K562 (cell line): ENCODE data around the gene PIK3CB. TPM values are rescaled to one million over a fixed set of nuclear protein-coding genes. Genes with fewer than 3 reads are reported as not detected.

ENCODE experiments used
- ATAC-seq: fragments of 200-7000 bp; cut with Tn5 transposase; 3 replicates; pipeline ENCODE4 v1.9.1; 2020; ENCODE audit warnings: moderate library complexity
- BruUV-seq: library from RNA; stranded (reverse); fragments of 400-500 nt; replicated peaks from 2 replicates; lab custom pipeline; 2021; lab: Mats Ljungman, UMichigan
- CTCF ChIA-PET: fragments of 300-600 bp; formaldehyde crosslinking; extraction: SDS; loops from one replicate; lab custom pipeline; 2021; ENCODE audit warnings: low intra/inter-chr PET ratio; lab: Yijun Ruan, JAX
- POLR2A ChIA-PET: fragments of 300-600, 350-650 bp; sonication (Branson Sonifier 250); formaldehyde crosslinking; extraction: SDS; loops from one replicate; lab custom pipeline; 2021; ENCODE audit warnings: antibody characterized with exemption, inconsistent platforms; lab: Yijun Ruan, JAX
- DNase-seq, 4 experiments: peaks; one replicate each; pipeline versions ENCODE4 v3.0.0 to v3.0.0-alpha.2; 2011 to 2018; ENCODE audit warnings: low spot score in 3 of 4, mixed read lengths in 3 of 4; ENCODE audit errors: extremely low read depth in 1 of 4
- FAIRE-seq: peaks from 2 replicates; lab custom pipeline; 2011; peaks lifted over from hg19 to GRCh38; lab: Jason Lieb, UNC
- H2AFZ ChIP-seq: 2 replicates; pipeline ENCODE4 v1.6.0; 2011; ENCODE audit warnings: low read depth, low read length, control low read depth, inconsistent platforms
- H3K27ac ChIP-seq: fragments of 200-600 bp; 3 replicates; pipeline ENCODE4 v1.8.0; 2011; ENCODE audit warnings: low read depth, mild to moderate bottlenecking, control low read depth, inconsistent platforms, low read length, moderate library complexity, mixed read lengths; ENCODE audit errors: extremely low read depth
- H3K27me3 ChIP-seq, 2 experiments: fragments of 300-600 bp in 1 of 2; 2 replicates in 1 of 2; 3 replicates in 1 of 2; pipeline versions ENCODE4 v1.6.0 to v1.8.0; 2011; ENCODE audit warnings: inconsistent platforms in 2 of 2, low read length in 2 of 2, mild to moderate bottlenecking in 1 of 2, mixed read lengths in 1 of 2, moderate library complexity in 1 of 2; ENCODE audit not compliant: control insufficient read depth in 2 of 2, insufficient read depth in 2 of 2
- H3K36me3 ChIP-seq: fragments of 300-600 bp; 3 replicates; pipeline ENCODE4 v1.8.0; 2011; ENCODE audit warnings: mild to moderate bottlenecking, low read length, inconsistent platforms; ENCODE audit not compliant: control insufficient read depth, insufficient read depth
- H3K4me1 ChIP-seq, 2 experiments: fragments of 200-600 bp in 1 of 2; replicated peaks in 1 of 2; 2 replicates in 1 of 2; 3 replicates in 1 of 2; pipeline versions ENCODE4 v1.5.1 to v1.8.0; 2011; ENCODE audit warnings: inconsistent platforms in 2 of 2, low read length in 2 of 2, mild to moderate bottlenecking in 1 of 2, mixed read lengths in 1 of 2, moderate library complexity in 1 of 2; ENCODE audit not compliant: control insufficient read depth in 2 of 2, insufficient read depth in 2 of 2
- H3K4me2 ChIP-seq: 2 replicates; pipeline ENCODE4 v1.6.1; 2011; ENCODE audit warnings: low read length, control low read depth, inconsistent platforms, mixed read lengths; ENCODE audit not compliant: insufficient read depth
- H3K4me3 ChIP-seq: fragments of 200-600 bp; sonication (generic), shearing (Covaris generic); 2 replicates; pipeline ENCODE4 v1.5.1; 2016; ENCODE audit warnings: control low read depth, inconsistent platforms
- H3K79me2 ChIP-seq: fragments of 200-600 bp; 3 replicates; pipeline ENCODE4 v1.8.0; 2011; ENCODE audit warnings: low read length, inconsistent platforms; ENCODE audit not compliant: control insufficient read depth, insufficient read depth
- H3K9ac ChIP-seq, 2 experiments: 2 replicates each; pipeline versions ENCODE4 v1.6.0 to v1.6.1; 2011; ENCODE audit warnings: low read depth in 2 of 2, low read length in 2 of 2, control low read depth in 1 of 2, inconsistent platforms in 1 of 2, mild to moderate bottlenecking in 1 of 2, mixed read lengths in 1 of 2; ENCODE audit not compliant: insufficient read depth in 1 of 2
- H3K9me1 ChIP-seq: one replicate; pipeline ENCODE4 v1.6.0; 2011; ENCODE audit warnings: inconsistent platforms, mild to moderate bottlenecking, low read length, moderate library complexity; ENCODE audit not compliant: control insufficient read depth, insufficient read depth
- H3K9me3 ChIP-seq: replicated peaks from 2 replicates; pipeline ENCODE4 v1.5.1; 2011; ENCODE audit warnings: low read depth, low read length, inconsistent platforms; ENCODE audit not compliant: control insufficient read depth, insufficient read depth
- H4K20me1 ChIP-seq: replicated peaks from 2 replicates; pipeline ENCODE4 v1.6.1; 2011; ENCODE audit warnings: low read length, inconsistent platforms, mixed read lengths; ENCODE audit not compliant: control insufficient read depth, insufficient read depth
- NFRKB ChIP-seq: fragments of 450-650 bp; IDR thresholded peaks from 2 replicates; pipeline ENCODE4 v1.6.1; 2016; ENCODE audit warnings: low read depth
- POLR2G ChIP-seq: fragments of 200-400 bp; formaldehyde crosslinking; IDR thresholded peaks from 2 replicates; pipeline ENCODE4 v1.6.1; 2017; ENCODE audit warnings: low read depth, mild to moderate bottlenecking, antibody characterized with exemption, low read length, moderate library complexity
- ZNF280A ChIP-seq: fragments of 450-650 bp; IDR thresholded peaks from 2 replicates; pipeline ENCODE4 v1.6.1; 2018; ENCODE audit warnings: mild to moderate bottlenecking, low read depth; ENCODE audit not compliant: partially characterized antibody
- ZNF780A ChIP-seq: fragments of 250-450 bp; sonication (Bioruptor Pico); IDR thresholded peaks from 2 replicates; pipeline ENCODE4 v1.5.0; 2021; ENCODE audit warnings: mild to moderate bottlenecking
- WGBS: fragments of 100-300 bp; shearing (Covaris generic); methylation state at CpG from one replicate; pipeline ENCODE4 v1.1.6; 2016; ENCODE audit warnings: low coverage, mixed read lengths; ENCODE audit not compliant: insufficient coverage; ENCODE audit errors: missing lambda C conversion rate; 5-methylcytosine and 5-hydroxymethylcytosine counted together
- in situ Hi-C: fragments of 300-500 bp; cut with MboI; formaldehyde crosslinking; loops from 4 replicates; pipeline ENCODE4 v1.15.0; 2018; ENCODE audit warnings: inconsistent platforms, mixed read lengths
- intact Hi-C: fragments of 100-400 bp; cut with micrococcal nuclease; formaldehyde crosslinking; loops from 2 replicates; pipeline ENCODE4 v1.14.2; 2022
- polyA plus RNA-seq, 8 experiments: library from polyadenylated mRNA; depleted of rRNA in 4 of 8; stranded (reverse) in 5 of 8; unstranded in 3 of 8; fragments of >200 nt; fragmentation: Nextera tagmentation in 2 of 8; fragmentation: Illumina TruSeq in 1 of 8; extraction: Ambion mirVana in 2 of 8; extraction: Trizol in 1 of 8; gene quantifications; 2 replicates each; pipeline versions ENCODE4 v1.2.1 to v1.2.3, GENCODE V29; 2011 to 2014; ENCODE audit warnings: inconsistent platforms in 1 of 8, missing spikeins in 1 of 8
- total RNA-seq, 7 experiments: library from RNA; depleted of rRNA in 6 of 7; stranded (reverse); fragments of >200 nt in 6 of 7; fragmentation: Illumina TruSeq in 2 of 7; extraction: Trizol in 2 of 7; gene quantifications; 2 replicates each; pipeline versions ENCODE4 v1.2.1 to v1.2.3, GENCODE V29; 2011 to 2021; ENCODE audit warnings: low replicate concordance in 1 of 7
- TF ChIP-seq, protein P1 (sequence below), 2 experiments: fragments of 450-650 bp; IDR thresholded peaks; 2 replicates each; pipeline ENCODE4 v1.6.1; 2016; ENCODE audit warnings: mild to moderate bottlenecking in 2 of 2, borderline replicate concordance in 1 of 2, low read depth in 1 of 2, moderate library complexity in 1 of 2

The PIK3CB gene
- total and polyA plus RNA-seq, 9 of the 15 experiments (the other 6 are each of a cell fraction or from before 2014, with no cell fraction given), result 15.3 to 62.6 (median 28.3) TPM

DNA sequence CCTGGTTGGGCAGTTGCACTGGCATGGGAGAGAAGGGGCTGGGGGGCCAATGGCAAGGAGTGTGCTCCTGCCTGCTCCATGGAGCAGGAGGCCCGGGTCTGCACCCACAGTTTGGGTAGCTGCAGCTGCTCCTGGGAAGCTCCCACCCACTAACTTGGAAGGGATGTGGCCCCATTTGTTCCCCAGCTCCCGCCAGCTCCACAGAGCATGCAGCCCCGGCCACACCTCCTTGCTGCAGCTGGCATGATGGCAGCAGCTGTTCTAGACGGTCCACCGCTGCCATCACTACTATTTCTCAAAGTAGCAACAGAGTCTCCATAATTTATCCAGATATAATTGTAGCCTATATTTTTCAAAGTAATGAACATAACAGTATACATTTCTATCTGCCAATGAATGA lies 65.8 kb downstream of the PIK3CB start:
- Histone ChIP-seq H3K4me2 (no peak overlapping the region), H3K9ac (no peak overlapping the region), H3K9me3 (peaks cover 25% of the 10 kb centered on the region), H3K27me3 (no peaks in the 10 kb centered on the region), H4K20me1 (no peaks in the 10 kb centered on the region), H2AFZ (no peak overlapping the region), H3K4me1 (peaks cover 2 to 4% of the 10 kb centered on the region in 2 experiments; a peak in 3 of 5 replicates), H3K4me3 (no peak overlapping the region), H3K36me3 (peaks cover 61% of the 10 kb centered on the region), H3K79me2 (peaks cover 94% of the 10 kb centered on the region), H3K27ac (no peak overlapping the region), H3K9me1 (no peaks in the 10 kb centered on the region)
- intact Hi-C loops, result no loop called here
- ChIA-PET POLR2A (interaction anchor here (0.6 to 1.3 kb wide), 3 partner anchors 10 to 37 kb away, joined by 3 to 4 read pairs (median 4); no protein-coding TSS in a partner anchor), CTCF (no interaction called here)
- BruUV-seq, result no TSS peak
- no peak for FAIRE-seq
- no peak for DNase-seq
- WGBS, result 93% methylated on average over 5 of the region's 5 CpGs
- in situ Hi-C loops, result no loop called here
- TF ChIP-seq POLR2G (peak; percentile 1), ZNF280A (no peak)
- no peak for ATAC-seq

DNA sequence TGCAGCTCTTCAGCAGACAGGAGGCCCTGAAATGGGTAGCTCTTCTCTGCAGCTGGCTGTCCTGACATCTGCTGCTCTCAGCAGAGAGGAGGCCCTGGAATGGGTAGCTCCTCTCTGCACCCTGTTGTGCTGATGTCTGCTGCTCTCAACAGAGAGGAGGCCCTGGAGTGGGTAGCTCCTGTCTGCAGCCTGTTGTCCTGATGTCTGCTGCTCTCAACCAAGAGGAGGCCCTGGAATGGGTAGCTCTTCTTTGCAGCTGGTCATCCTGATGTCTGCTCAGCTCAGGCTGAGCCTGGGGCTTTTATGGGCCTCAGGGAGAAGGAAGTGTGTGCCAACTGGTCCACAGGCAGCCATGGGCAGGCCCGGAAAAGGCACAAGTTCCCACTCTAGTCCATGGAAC lies 66.6 kb downstream of the PIK3CB start:
- ChIA-PET POLR2A (interaction anchor here (0.6 to 1.3 kb wide), 7 partner anchors 9 to 147 kb away, joined by 3 to 4 read pairs (median 3); no protein-coding TSS in a partner anchor), CTCF (no interaction called here)
- Histone ChIP-seq H3K9me1 (no peaks in the 10 kb centered on the region), H3K9me3 (peaks cover 25% of the 10 kb centered on the region), H2AFZ (no peak overlapping the region), H3K4me1 (peaks cover 2 to 4% of the 10 kb centered on the region in 2 experiments; a peak in 3 of 5 replicates), H3K36me3 (peaks cover 53% of the 10 kb centered on the region; the same call in 2 of the 3 replicates), H3K27me3 (no peaks in the 10 kb centered on the region), H3K4me3 (no peak overlapping the region), H4K20me1 (no peaks in the 10 kb centered on the region), H3K79me2 (peaks cover 91% of the 10 kb centered on the region), H3K4me2 (no peak overlapping the region), H3K27ac (no peak overlapping the region), H3K9ac (no peak overlapping the region)
- FAIRE-seq, result no peak
- BruUV-seq, result no TSS peak
- intact Hi-C loops (no loop called here), in situ Hi-C loops (no loop called here)
- ATAC-seq, result peak; percentile 62
- WGBS, result 86% methylated on average over 1 of the region's 1 CpG
- DNase-seq, result peak in 1 of 4 experiments; percentile 69
- TF ChIP-seq, protein P1, sequence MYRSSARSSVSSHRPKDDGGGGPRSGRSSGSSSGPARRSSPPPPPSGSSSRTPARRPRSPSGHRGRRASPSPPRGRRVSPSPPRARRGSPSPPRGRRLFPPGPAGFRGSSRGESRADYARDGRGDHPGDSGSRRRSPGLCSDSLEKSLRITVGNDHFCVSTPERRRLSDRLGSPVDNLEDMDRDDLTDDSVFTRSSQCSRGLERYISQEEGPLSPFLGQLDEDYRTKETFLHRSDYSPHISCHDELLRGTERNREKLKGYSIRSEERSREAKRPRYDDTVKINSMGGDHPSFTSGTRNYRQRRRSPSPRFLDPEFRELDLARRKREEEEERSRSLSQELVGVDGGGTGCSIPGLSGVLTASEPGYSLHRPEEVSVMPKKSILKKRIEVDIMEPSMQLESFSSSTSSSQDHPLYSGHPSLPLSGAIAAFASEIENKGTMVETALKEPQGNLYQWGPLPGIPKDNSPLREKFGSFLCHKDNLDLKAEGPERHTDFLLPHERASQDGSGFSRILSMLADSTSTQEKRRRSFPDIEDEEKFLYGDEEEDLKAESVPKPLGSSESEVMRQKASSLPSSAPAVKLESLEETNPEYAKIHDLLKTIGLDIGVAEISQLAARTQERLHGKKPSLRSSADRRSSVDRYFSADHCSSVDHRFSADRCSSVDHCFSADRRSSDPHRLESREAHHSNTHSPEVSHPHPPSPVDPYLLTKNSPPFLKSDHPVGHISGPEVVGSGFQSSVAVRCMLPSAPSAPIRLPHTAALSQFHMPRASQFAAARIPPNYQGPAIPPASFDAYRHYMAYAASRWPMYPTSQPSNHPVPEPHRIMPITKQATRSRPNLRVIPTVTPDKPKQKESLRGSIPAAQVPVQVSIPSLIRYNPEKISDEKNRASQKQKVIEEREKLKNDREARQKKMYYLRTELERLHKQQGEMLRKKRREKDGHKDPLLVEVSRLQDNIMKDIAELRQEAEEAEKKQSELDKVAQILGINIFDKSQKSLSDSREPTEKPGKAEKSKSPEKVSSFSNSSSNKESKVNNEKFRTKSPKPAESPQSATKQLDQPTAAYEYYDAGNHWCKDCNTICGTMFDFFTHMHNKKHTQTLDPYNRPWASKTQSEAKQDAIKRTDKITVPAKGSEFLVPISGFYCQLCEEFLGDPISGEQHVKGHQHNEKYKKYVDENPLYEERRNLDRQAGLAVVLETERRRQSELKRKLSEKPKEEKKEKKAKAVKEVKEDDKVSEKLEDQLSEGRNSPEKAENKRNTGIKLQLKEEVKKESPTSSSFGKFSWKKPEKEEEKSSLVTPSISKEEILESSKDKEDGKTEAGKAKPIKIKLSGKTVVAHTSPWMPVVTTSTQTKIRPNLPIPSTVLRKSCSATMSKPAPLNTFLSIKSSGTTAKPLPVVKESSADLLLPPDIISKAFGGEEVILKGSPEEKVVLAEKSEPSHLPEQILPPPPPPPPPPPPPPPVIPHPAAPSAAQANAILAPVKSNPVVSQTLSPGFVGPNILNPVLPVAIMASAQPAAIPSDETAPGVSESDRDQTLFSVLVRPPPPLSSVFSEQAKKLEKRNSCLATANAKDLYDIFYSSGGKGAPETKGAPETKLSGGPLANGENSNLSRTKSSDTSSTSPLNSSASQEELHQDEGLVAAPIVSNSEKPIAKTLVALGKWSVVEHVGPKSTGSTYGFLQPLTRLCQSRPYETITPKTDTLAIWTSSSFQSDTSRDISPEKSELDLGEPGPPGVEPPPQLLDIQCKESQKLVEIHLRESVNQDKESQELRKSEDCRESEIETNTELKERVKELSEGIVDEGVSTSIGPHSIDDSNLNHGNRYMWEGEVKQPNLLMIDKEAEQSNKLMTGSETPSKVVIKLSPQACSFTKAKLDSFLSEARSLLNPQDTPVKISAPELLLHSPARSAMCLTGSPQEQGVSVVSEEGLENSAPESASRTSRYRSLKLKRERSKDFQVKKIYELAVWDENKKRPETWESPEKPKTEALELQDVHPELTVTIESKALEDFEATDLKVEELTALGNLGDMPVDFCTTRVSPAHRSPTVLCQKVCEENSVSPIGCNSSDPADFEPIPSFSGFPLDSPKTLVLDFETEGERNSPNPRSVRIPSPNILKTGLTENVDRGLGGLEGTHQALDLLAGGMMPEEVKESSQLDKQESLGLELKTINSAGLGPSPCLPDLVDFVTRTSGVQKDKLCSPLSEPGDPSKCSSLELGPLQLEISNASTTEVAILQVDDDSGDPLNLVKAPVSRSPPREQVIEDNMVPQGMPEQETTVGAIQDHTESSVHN (IDR thresholded peaks at IDR 0.05; ENCODE audit: borderline replicate concordance in 1 of 2, low read depth in 1 of 2), result no peak
- TF ChIP-seq NFRKB (no peak), ZNF780A (CRISPR knock-in tag) (no peak)
